ENCODE results near the gene STAT1. TPM values are rescaled to one million over a fixed set of nuclear protein-coding genes. Genes with fewer than 3 reads are reported as not detected.
A peak's percentile ranks its signal among the peaks of the same experiment; 100 is the strongest.

STAT1 gene
- polyA plus RNA-seq, 3 donors from 2014 or later: 79.4 to 121 (median 99.4) TPM

GRCh38 chr2:191010887-191011885, 2.8 kb downstream of the STAT1 start:
- H3K4me3 Mint-ChIP-seq: peak overlapping the region in 4 of 5 donors; percentile 16 to 27 (median 26)
- H3K27ac Mint-ChIP-seq: peak overlapping the region in 2 of 6 donors; percentile 36 to 72
- peaks cover 0 to 2% (median 0%) of the 10 kb centered on the region in 6 donors for H3K9me3 Mint-ChIP-seq
- peaks cover 16 to 52% of the 10 kb centered on the region in 2 donors for H3K4me1 Mint-ChIP-seq
- H3K27me3 Mint-ChIP-seq (ENCODE audit: low read depth in 3 of 3): peaks cover 0 to 6% (median 0%) of the 10 kb centered on the region in 3 donors
- no peak for DNase-seq
- peaks cover 5 to 36% (median 29%) of the 10 kb centered on the region in 3 donors for H3K36me3 Mint-ChIP-seq

DNA sequence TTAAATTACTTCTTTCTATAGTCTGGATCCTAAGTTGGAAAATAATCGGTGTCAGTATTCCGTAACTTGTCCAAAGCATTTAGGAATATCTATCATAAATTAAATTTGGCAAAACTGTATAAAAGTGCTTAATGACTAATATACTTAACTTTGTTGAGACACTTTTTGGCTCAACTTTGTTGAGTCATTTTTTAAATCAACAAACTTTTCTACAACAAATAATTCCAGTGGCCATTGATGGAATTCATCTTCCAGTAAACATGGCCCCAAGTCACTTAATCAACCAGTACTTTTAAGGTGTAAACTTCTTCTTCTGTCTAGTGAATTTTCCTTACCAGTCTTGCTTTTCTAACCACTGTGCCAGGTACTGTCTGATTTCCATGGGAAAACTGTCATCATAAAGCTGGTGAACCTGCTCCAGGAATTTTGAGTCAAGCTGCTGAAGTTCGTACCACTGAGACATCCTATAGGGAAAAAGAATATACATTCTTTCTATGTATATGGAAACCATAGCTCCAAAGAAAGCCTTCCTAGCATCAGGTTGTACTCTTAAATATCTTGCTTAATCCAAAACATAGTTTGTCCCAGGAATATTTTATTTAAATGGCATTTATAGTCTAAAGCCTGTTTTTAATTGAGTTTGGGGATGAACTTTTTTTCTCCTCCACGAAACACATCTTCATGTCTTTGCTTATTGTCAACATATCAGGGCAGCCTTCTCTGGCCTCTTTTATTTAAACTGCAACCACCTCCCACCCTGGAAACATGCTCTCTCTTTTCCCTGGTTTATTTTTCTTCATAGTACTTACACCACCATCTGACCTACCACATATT, 4.2 kb downstream of the STAT1 start:
- H3K27me3 Mint-ChIP-seq (ENCODE audit: low read depth in 3 of 3): peaks cover 0 to 3% (median 0%) of the 10 kb centered on the region in 3 donors
- H3K9me3 Mint-ChIP-seq: peaks cover 0 to 2% (median 0%) of the 10 kb centered on the region in 6 donors
- DNase-seq: no peak
- peaks cover 18 to 62% of the 10 kb centered on the region in 2 donors for H3K4me1 Mint-ChIP-seq
- H3K36me3 Mint-ChIP-seq: peaks cover 10 to 43% (median 39%) of the 10 kb centered on the region in 3 donors
- H3K27ac Mint-ChIP-seq: peak overlapping the region in 5 of 6 donors; percentile 16 to 77 (median 62)
- H3K4me3 Mint-ChIP-seq: peak overlapping the region in 1 of 5 donors; percentile 20

DNA sequence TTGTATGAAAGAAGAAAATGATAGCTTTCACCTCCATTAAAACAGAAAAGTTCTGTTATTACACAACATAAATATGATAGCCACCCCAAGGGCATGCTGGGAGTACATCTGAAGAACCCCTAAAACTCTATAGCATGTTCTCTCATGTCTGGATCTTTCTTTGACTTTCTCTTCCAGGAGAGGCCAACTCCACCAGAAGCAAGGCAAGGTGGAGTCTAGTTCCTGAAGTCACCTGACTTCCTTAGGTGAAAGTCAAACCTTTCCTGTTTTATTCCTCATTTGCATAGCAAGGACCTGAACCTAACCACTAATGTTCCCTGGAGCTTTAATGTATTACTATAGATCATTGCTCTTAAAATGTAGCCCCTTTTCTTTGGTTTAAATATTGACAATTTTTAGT, 5.7 kb downstream of the STAT1 start:
- peaks cover 0 to 2% (median 0%) of the 10 kb centered on the region in 6 donors for H3K9me3 Mint-ChIP-seq
- H3K4me3 Mint-ChIP-seq: no peak overlapping the region
- H3K36me3 Mint-ChIP-seq: peaks cover 24 to 57% (median 54%) of the 10 kb centered on the region in 3 donors

GRCh38 chr2:191006997-191007783, 6.8 kb downstream of the STAT1 start:
- Mint-ChIP-seq H3K4me1 (peaks cover 18 to 78% of the 10 kb centered on the region in 2 donors), H3K27ac (peak overlapping the region in 4 of 6 donors; percentile 5 to 77 (median 67)), H3K36me3 (peaks cover 32 to 67% (median 56%) of the 10 kb centered on the region in 3 donors), H3K9me3 (peaks cover 0 to 2% (median 0%) of the 10 kb centered on the region in 6 donors), H3K4me3 (no peak overlapping the region), H3K27me3 (ENCODE audit: low read depth in 3 of 3) (peaks cover 0 to 3% (median 0%) of the 10 kb centered on the region in 3 donors)
- no peak for DNase-seq

More for the DNA sequence above, 5.7 kb downstream of the STAT1 start:
- DNase-seq: no peak
- Mint-ChIP-seq H3K4me1 (peaks cover 18 to 72% of the 10 kb centered on the region in 2 donors), H3K27ac (peak overlapping the region in 4 of 6 donors; percentile 14 to 63 (median 54)), H3K27me3 (ENCODE audit: low read depth in 3 of 3) (peaks cover 0 to 3% (median 0%) of the 10 kb centered on the region in 3 donors)

GRCh38 chr2:191006297-191006696, 7.7 kb downstream of the STAT1 start:
- Mint-ChIP-seq H3K27ac (peak overlapping the region in 1 of 6 donors; percentile 43), H3K27me3 (ENCODE audit: low read depth in 3 of 3) (peaks cover 0 to 3% (median 0%) of the 10 kb centered on the region in 3 donors), H3K4me1 (peaks cover 18 to 75% of the 10 kb centered on the region in 2 donors), H3K4me3 (no peak overlapping the region), H3K9me3 (peaks cover 0 to 2% (median 0%) of the 10 kb centered on the region in 6 donors), H3K36me3 (peaks cover 34 to 74% (median 56%) of the 10 kb centered on the region in 3 donors)
- DNase-seq: no peak

DNA sequence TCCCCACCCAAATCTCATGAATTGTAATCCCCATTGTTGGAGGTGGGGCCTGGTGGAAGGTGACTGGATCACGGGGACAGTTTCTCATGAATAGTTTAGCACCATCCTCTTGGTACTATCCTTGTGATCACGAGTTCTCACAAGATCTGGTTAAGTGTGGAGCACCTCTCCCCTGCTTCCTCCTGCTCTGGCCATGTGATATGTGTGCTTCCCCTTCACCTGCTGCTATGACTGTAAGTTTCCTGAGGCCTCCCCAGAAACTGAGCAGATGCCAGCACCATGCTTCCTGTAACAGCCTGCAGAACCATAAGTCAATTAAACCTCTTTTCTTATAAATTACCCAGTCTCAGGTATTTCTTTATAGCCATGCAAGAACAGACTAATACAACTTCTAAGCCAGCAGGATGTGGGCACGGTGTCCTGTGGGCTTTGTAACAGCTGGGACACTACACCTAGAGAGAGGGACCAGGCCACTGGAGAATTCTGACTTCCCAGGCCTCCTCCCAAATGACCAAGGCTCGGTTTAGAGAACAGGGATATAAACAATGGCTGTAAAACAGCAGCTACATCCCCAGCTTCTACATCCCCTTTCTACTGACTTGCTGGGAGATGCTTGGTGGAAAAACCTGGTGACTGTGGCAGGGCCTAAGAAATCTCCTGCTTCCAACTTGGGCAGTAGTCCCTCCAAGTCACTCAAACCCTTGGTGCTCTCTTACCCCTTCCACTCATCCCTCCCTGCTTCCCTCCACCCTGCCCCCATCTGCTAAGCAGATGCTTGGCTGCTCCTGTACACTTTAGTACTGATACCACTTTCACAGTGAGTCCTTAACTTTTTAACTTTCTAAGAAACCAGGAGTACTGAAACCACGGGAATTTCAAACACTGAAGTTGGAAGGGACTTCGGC, 10.3 kb downstream of the STAT1 start:
- H3K4me1 Mint-ChIP-seq: peaks cover 16 to 72% of the 10 kb centered on the region in 2 donors
- H3K27ac Mint-ChIP-seq: peak overlapping the region; percentile 17 to 78 (median 40)

DNA sequence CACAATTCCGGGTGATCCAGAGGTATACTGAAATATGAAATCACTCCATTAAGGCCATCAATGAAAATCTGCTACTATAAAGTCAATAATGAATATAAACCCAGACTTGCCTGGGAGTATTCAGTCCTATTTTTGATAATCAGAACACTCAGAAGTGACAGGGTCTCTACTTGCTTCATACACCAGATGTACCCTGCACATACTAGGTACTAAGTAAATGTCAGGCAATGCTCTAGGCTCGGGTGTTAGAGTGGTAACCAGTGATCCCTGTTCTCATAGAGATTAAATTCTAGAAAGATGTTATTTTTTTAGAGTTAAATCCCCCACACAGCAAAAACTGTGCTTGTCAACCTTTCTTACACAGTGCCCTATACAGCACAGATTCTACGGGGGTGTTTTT, 12.3 kb downstream of the STAT1 start:
- peak overlapping the region in 1 of 6 donors; percentile 51 for H3K27ac Mint-ChIP-seq
- H3K9me3 Mint-ChIP-seq: no peaks in the 10 kb centered on the region
- H3K36me3 Mint-ChIP-seq: peaks cover 56 to 84% (median 65%) of the 10 kb centered on the region in 3 donors
- no peak for DNase-seq
- H3K4me3 Mint-ChIP-seq: no peak overlapping the region
- peaks cover 0 to 2% (median 0%) of the 10 kb centered on the region in 3 donors for H3K27me3 Mint-ChIP-seq (ENCODE audit: low read depth in 3 of 3)
- H3K4me1 Mint-ChIP-seq: peaks cover 9 to 51% of the 10 kb centered on the region in 2 donors

More for the DNA sequence above, 10.3 kb downstream of the STAT1 start:
- Mint-ChIP-seq H3K36me3 (peaks cover 48 to 87% (median 69%) of the 10 kb centered on the region in 3 donors), H3K9me3 (peaks cover 0 to 2% (median 0%) of the 10 kb centered on the region in 6 donors), H3K27me3 (ENCODE audit: low read depth in 3 of 3) (peaks cover 0 to 4% (median 0%) of the 10 kb centered on the region in 3 donors), H3K4me3 (no peak overlapping the region)
- DNase-seq: no peak

DNA sequence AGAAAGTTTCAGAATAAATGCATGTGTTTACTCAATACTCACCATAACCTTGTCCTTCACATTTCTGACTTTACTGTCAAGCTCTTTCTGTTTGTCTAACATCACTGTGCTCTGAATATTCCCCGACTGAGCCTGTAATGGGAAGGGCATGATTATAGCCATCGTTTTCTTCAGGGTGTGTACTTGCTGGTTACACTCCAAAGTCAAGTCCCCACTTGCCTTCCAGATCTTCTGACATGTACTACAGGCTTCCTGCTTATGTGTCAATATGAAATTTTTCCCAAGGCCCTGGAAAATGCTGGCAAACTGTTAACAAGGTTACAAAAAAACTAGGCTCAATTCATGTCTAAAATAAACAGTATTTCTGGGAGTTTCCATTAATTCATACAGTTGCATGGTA, 12.9 kb downstream of the STAT1 start:
- Mint-ChIP-seq H3K27me3 (ENCODE audit: low read depth in 3 of 3) (peaks cover 0 to 2% (median 0%) of the 10 kb centered on the region in 3 donors), H3K4me3 (no peak overlapping the region), H3K36me3 (peaks cover 61 to 84% (median 66%) of the 10 kb centered on the region in 3 donors), H3K4me1 (peaks cover 9 to 51% of the 10 kb centered on the region in 2 donors), H3K9me3 (no peaks in the 10 kb centered on the region), H3K27ac (peak overlapping the region in 5 of 6 donors; percentile 27 to 82 (median 50))
- DNase-seq: no peak

DNA sequence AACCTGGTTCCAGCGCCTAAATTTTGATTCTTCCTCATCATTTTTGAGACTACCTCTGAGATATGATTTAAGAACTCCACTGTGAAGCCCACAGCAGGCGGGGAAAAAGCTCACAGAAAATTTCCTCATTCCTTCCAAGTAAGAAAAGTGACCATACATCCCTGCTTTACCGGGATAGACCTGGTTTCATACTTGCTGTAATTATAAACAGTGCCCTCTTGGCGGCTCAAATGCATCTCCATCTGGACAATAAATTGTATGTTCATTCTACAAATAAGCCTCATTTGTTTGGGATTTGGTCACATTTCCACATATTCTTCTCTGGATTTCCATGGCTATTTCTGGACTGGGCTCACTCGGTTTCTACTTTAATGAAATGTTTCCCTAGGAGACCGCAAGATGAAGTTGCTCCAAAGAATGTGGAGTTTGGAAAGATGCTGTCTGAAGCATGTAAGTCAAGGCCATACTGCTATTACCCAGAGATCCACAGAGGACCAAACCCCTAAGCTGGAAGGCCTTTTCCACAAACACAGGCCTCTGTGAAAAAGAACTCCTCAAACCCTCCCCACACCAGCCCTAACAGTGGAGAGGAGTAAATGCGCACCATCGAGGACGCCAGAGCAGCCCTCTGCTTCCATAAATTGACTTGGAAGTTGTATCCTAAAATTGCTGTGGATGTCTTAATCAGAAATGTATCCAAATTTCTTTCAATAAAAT, 13.9 kb downstream of the STAT1 start:
- no peak for DNase-seq
- H3K4me3 Mint-ChIP-seq: no peak overlapping the region
- H3K27me3 Mint-ChIP-seq (ENCODE audit: low read depth in 3 of 3): peaks cover 0 to 2% (median 0%) of the 10 kb centered on the region in 3 donors
- H3K27ac Mint-ChIP-seq: peak overlapping the region in 5 of 6 donors; percentile 27 to 57 (median 45)
- H3K9me3 Mint-ChIP-seq: no peaks in the 10 kb centered on the region
- H3K4me1 Mint-ChIP-seq: peaks cover 12 to 53% of the 10 kb centered on the region in 2 donors
- H3K36me3 Mint-ChIP-seq: peaks cover 67 to 92% (median 69%) of the 10 kb centered on the region in 3 donors

DNA sequence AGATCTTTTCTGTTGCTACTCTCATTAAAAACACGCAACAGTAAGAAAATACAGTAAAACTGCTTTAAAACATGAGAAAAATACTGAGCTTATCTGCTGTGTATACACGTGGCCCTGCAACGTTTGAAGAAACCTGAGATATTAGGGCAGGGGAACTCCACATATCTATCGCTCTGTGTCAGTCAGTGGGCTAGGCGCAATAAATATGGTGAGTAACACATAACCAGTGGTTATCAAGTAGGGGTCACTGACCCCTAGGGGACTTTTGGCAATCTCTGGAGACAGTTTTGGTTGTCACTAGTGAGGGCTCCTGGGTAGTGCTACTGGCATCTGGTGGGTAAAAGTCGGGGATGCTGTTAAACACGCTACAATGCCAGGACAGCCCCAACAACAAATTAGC, 14.9 kb downstream of the STAT1 start:
- peak in 2 of 3 donors; percentile 12 to 21 for DNase-seq
- Mint-ChIP-seq H3K4me3 (no peak overlapping the region), H3K9me3 (no peaks in the 10 kb centered on the region), H3K4me1 (peaks cover 11 to 44% of the 10 kb centered on the region in 2 donors), H3K36me3 (peaks cover 63 to 88% (median 65%) of the 10 kb centered on the region in 3 donors), H3K27me3 (ENCODE audit: low read depth in 3 of 3) (peaks cover 0 to 7% (median 0%) of the 10 kb centered on the region in 3 donors), H3K27ac (peak overlapping the region; percentile 24 to 66 (median 50))

- Mint-ChIP-seq H3K36me3 (peaks cover 61 to 86% (median 66%) of the 10 kb centered on the region in 3 donors), H3K4me3 (no peak overlapping the region), H3K4me1 (peaks cover 13 to 37% of the 10 kb centered on the region in 2 donors), H3K27ac (peak overlapping the region in 3 of 6 donors; percentile 4 to 30 (median 29)), H3K9me3 (no peaks in the 10 kb centered on the region), H3K27me3 (ENCODE audit: low read depth in 3 of 3) (peaks cover 0 to 8% (median 0%) of the 10 kb centered on the region in 3 donors)
- DNase-seq: no peak
These were observed 16.4 kb downstream of the STAT1 start for GRCh38 chr2:190997526-190998113.

All from immature natural killer cell (primary cell).